Activated CD4-positive, alpha-beta memory T cell treated with anti-CD3 and anti-CD28 coated beads for 36 hours (primary cell): ENCODE measurements around the gene NACC1. TPM values are rescaled to one million over a fixed set of nuclear protein-coding genes. Genes with fewer than 3 reads are reported as not detected.
A peak's percentile ranks its signal among the peaks of the same experiment; 100 is the strongest.

Experiments
- CTCF ChIA-PET: fragments of 350-600 bp; sonication (Branson Sonifier 250); formaldehyde crosslinking; loops from one replicate; lab custom pipeline; 2021; ENCODE audit warnings: antibody characterized with exemption, inconsistent platforms; lab: Charles Lee
- POLR2A ChIA-PET: fragments of 350-600 bp; sonication (Branson Sonifier 250); formaldehyde crosslinking; loops from one replicate; lab custom pipeline; 2021; ENCODE audit warnings: antibody characterized with exemption; lab: Charles Lee
- DNase-seq: peaks from one replicate; pipeline ENCODE4 v3.0.0-alpha.2; 2020
- H3K27ac Mint-ChIP-seq: one replicate; pipeline ENCODE4 v1.8.0; 2021; ENCODE audit warnings: mixed read lengths
- H3K27me3 Mint-ChIP-seq: one replicate; pipeline ENCODE4 v1.8.0; 2021; ENCODE audit warnings: mixed read lengths
- H3K36me3 Mint-ChIP-seq: one replicate; pipeline ENCODE4 v1.8.0; 2021; ENCODE audit warnings: mixed read lengths
- H3K4me1 Mint-ChIP-seq: one replicate; pipeline ENCODE4 v1.8.0; 2021; ENCODE audit warnings: low read depth, mixed read lengths
- H3K4me3 Mint-ChIP-seq: one replicate; pipeline ENCODE4 v1.8.0; 2021; ENCODE audit warnings: mild to moderate bottlenecking, mixed read lengths
- H3K9me3 Mint-ChIP-seq: one replicate; pipeline ENCODE4 v1.8.0; 2021; ENCODE audit warnings: mixed read lengths
- intact Hi-C: fragments of 100-400 bp; cut with micrococcal nuclease; formaldehyde crosslinking; loops from one replicate; pipeline ENCODE4 v1.15.1; 2023
- total RNA-seq, 2 experiments: library from RNA; stranded (reverse); gene quantifications; one replicate each; pipeline ENCODE4 v1.2.3, GENCODE V29; 2021

Gene NACC1
- total RNA-seq, 2 experiments from 2014 or later = 89.8 to 90.9 TPM

GRCh38 chr19:13095934-13096927 is 21.8 kb upstream of the NACC1 start:
- H3K4me1 Mint-ChIP-seq = peaks cover 41% of the 10 kb centered on the region
- peaks cover 5% of the 10 kb centered on the region for H3K9me3 Mint-ChIP-seq
- no peak overlapping the region for H3K27ac Mint-ChIP-seq
- intact Hi-C loops = no loop called here
- ChIA-PET CTCF (interaction anchor here (1.0 to 8.1 kb wide), 7 partner anchors 9 to 129 kb away, joined by 4 to 182 read pairs (median 19); partner anchors contain the start of gene DAND5), POLR2A (interaction anchor here (1.2 kb wide), 1 partner anchor 119 kb away, joined by 3 read pairs; no protein-coding TSS in a partner anchor)
- peaks cover 4% of the 10 kb centered on the region for H3K36me3 Mint-ChIP-seq
- peaks cover 22% of the 10 kb centered on the region for H3K27me3 Mint-ChIP-seq
- H3K4me3 Mint-ChIP-seq = peak overlapping the region; percentile 3
- peak; percentile 38 for DNase-seq

- intact Hi-C loops = no loop called here
- peaks cover 22% of the 10 kb centered on the region for H3K27me3 Mint-ChIP-seq
Observed at GRCh38 chr19:13097033-13097462, 21.0 kb upstream of the NACC1 start.

DNA sequence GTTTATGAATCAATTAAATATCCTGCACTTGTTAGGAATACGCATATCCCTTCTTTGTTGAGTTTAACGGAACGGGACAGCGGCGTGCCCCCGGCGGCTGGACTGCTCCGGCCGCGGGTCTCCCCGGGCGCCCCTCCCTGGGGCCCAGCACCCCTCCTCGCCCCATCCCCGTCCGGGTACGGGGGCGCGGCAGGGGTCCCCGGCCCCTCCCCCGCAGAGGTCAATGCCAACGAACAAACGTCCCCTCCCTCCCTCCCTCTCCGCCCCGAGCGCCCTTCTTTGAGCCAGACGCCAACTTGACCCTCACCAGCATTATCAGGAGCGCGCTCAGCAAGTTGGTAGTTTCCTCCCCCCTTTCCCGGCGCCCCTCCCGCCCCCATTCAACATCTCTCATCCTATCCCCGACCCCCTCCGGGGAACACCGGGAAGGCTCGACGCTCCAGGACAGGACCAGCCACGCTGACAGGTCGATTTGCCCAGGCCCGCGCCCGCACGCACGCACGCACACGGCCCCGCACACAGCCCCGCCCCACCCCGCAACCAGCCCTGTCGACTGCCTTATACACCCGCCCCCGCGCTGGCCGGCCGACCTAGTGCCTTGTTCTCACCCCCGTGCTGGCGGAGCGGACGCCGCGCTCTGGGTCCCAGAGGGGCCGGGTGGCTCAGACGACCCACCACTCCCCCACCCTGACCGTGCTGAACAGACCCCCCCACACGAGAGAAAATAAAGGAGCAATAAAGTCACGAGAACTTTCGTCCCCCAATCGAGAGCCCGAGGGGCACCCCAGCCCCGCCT is 20.4 kb upstream of the NACC1 start:
- intact Hi-C loops = loop anchor here (2.0 kb wide), 1 partner anchor 85 kb away; no protein-coding TSS in a partner anchor
- Mint-ChIP-seq H3K4me1 (peaks cover 52% of the 10 kb centered on the region), H3K27me3 (peaks cover 22% of the 10 kb centered on the region), H3K4me3 (peak overlapping the region; percentile 35), H3K27ac (no peak overlapping the region), H3K36me3 (peaks cover 4% of the 10 kb centered on the region), H3K9me3 (peaks cover 5% of the 10 kb centered on the region)
- DNase-seq = peak; percentile 32
- ChIA-PET CTCF (interaction anchor here (8.1 kb wide), 1 partner anchor 119 kb away, joined by 182 read pairs; no protein-coding TSS in a partner anchor), POLR2A (no interaction called here)

More at GRCh38 chr19:13097033-13097462, 21.0 kb upstream of the NACC1 start:
- POLR2A ChIA-PET = no interaction called here
- CTCF ChIA-PET = interaction anchor here (1.4 to 8.1 kb wide), 2 partner anchors 8 to 119 kb away, joined by 10 to 182 read pairs; no protein-coding TSS in a partner anchor
- peaks cover 5% of the 10 kb centered on the region for H3K9me3 Mint-ChIP-seq
- H3K27ac Mint-ChIP-seq = no peak overlapping the region
- peaks cover 48% of the 10 kb centered on the region for H3K4me1 Mint-ChIP-seq
- peaks cover 4% of the 10 kb centered on the region for H3K36me3 Mint-ChIP-seq
- no peak for DNase-seq
- H3K4me3 Mint-ChIP-seq = peak overlapping the region; percentile 25

DNA sequence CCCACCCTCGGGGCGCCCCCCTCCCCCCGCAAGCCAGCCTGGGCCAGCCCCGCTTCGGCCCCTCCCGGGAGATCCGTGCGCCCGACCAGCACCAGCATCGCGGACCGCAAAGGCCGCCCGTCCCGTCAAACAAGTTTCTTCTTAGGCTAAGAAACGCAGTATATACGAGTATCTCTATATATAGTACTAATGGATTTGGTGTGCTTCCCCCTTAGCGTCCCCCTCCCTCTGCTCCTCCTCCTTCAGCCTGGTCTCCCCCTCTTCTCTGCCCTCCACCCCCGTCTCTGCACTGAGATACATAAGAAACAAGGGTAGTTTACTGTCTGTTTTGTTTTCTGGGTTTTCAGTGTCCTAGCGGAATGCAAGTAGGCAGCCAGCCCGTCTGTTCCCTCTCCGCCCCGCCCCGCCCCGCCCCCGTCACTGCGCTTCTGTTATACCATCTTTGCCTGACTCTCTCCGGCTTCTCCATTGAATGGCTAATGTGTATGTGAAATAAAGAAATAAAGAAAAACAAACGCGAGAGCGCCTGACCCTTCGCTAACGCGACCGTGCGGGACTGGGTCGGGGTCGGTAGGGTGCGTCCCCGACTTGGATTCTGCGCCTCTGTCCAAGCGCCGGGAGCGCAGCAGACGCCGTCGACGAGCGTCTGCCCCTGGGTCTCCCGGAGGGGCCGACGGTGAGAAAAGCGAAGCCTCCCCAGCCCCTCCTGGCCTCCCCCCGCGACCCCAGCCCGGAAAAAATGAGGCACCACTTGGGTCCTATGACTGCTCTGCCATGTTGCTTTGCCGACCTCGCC is 19.6 kb upstream of the NACC1 start:
- Mint-ChIP-seq H3K36me3 (peaks cover 4% of the 10 kb centered on the region), H3K4me3 (peak overlapping the region; percentile 64), H3K9me3 (peaks cover 5% of the 10 kb centered on the region), H3K27ac (no peak overlapping the region), H3K4me1 (peaks cover 56% of the 10 kb centered on the region), H3K27me3 (peaks cover 22% of the 10 kb centered on the region)
- intact Hi-C loops = loop anchor here (2.0 kb wide), 1 partner anchor 86 kb away; no protein-coding TSS in a partner anchor
- ChIA-PET POLR2A (interaction anchor here (0.8 kb wide), 1 partner anchor 52 kb away, joined by 3 read pairs; no protein-coding TSS in a partner anchor), CTCF (interaction anchor here (1.5 kb wide), 1 partner anchor 133 kb away, joined by 12 read pairs; no protein-coding TSS in a partner anchor)
- peak; percentile 41 for DNase-seq

GRCh38 chr19:13099073-13099999 is 18.7 kb upstream of the NACC1 start:
- Mint-ChIP-seq H3K36me3 (peaks cover 4% of the 10 kb centered on the region), H3K9me3 (peaks cover 5% of the 10 kb centered on the region), H3K27me3 (peaks cover 22% of the 10 kb centered on the region), H3K4me1 (peaks cover 58% of the 10 kb centered on the region), H3K27ac (peak overlapping the region; percentile 90), H3K4me3 (peak overlapping the region; percentile 64)
- peak; percentile 88 for DNase-seq
- ChIA-PET CTCF (interaction anchor here (1.4 to 1.5 kb wide), 3 partner anchors 51 to 134 kb away, joined by 4 to 12 read pairs (median 5); partner anchors contain the start of genes IER2 and STX10), POLR2A (interaction anchor here (0.8 to 2.4 kb wide), 8 partner anchors 16 to 86 kb away, joined by 3 to 9 read pairs (median 4); partner anchors contain the start of gene TRMT1)
- intact Hi-C loops = loop anchor here (2.0 kb wide), 1 partner anchor 87 kb away; no protein-coding TSS in a partner anchor

DNA sequence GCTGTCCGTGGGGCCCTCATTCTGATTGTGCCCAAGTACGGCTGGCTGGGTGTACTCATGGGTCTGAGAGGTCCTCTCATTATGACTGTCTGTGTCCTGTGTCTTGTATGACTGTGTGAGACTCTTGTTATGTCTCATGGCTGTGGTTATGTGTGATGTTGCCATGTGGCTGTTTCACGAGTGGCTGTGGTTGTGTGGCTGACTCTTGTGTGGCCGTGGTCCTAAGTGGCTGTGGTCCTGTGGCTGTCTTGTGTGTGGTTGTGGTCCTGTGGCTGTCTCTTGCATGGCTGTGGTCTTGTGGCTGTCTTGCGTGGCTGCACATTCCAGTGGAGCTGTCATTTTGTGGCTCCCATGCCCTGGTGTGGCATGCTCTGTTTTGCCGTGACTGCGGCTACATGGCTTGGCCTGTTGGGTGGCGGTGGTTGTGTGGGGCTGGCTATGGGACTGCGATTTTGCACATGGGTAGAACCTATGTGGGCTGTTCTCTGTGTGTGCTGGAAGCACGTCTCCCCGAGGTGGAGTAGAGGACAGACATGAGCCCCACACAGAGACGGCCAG is 18.0 kb upstream of the NACC1 start:
- peak overlapping the region; percentile 62 for H3K4me3 Mint-ChIP-seq

DNA sequence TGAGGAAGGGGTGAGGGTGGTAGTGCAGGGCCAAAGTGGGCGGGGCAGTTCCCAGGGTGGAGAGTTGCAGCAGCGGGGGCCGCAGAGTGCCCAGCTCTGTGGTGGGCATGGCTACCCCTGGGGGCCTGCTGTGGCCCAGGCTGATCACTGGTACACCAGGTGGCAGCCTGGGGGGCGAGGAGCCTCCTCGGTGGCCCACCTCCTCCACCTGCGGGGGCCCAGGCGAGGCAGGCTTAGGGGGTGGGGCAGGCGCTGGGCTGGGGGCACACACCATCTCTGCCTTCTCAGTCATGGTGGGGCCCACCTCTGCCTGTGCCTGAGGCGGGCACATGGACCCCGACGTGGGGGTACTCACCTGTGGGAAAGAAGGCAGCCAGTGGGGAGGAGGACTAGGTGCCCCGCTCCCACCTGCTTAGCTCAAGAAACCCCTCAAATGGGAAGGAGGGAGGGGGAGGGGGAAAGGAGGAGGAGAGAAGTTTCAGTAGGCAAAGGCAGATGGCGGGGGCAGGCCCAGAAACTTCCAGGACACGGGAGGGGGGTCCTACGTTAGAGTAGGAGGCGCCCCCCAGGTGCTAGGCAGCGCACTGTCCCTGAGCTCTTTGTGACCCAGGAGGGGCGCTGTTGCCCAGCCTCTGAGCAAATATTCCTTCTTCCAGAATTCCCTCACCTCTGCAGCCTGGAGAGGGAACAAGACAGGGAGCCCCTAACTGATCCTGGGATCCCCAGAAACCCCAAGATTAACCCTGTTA is 17.0 kb upstream of the NACC1 start:
- intact Hi-C loops = loop anchor here (1.0 kb wide), 2 partner anchors 15 to 51 kb away; partner anchors contain the start of gene TRMT1
- peaks cover 49% of the 10 kb centered on the region for H3K4me1 Mint-ChIP-seq
- DNase-seq = no peak
- H3K9me3 Mint-ChIP-seq = peaks cover 5% of the 10 kb centered on the region
- peak overlapping the region; percentile 34 for H3K4me3 Mint-ChIP-seq
- H3K27ac Mint-ChIP-seq = peak overlapping the region; percentile 4
- H3K27me3 Mint-ChIP-seq = peaks cover 14% of the 10 kb centered on the region
- H3K36me3 Mint-ChIP-seq = peaks cover 6% of the 10 kb centered on the region
- ChIA-PET CTCF (interaction anchor here (1.0 to 1.3 kb wide), 3 partner anchors 31 to 123 kb away, joined by 3 to 5 read pairs (median 5); no protein-coding TSS in a partner anchor), POLR2A (interaction anchor here (2.4 kb wide), 1 partner anchor 51 kb away, joined by 8 read pairs; no protein-coding TSS in a partner anchor)

More for the DNA sequence above, 18.0 kb upstream of the NACC1 start:
- intact Hi-C loops = loop anchor here (1.0 kb wide), 2 partner anchors 16 to 52 kb away; partner anchors contain the start of gene TRMT1
- ChIA-PET CTCF (interaction anchor here (1.4 to 1.5 kb wide), 3 partner anchors 50 to 135 kb away, joined by 4 to 12 read pairs (median 5); partner anchors contain the start of genes IER2 and STX10), POLR2A (interaction anchor here (1.0 to 2.4 kb wide), 7 partner anchors 15 to 87 kb away, joined by 3 to 9 read pairs (median 4); partner anchors contain the start of gene TRMT1)
- H3K27ac Mint-ChIP-seq = peak overlapping the region; percentile 90
- peaks cover 6% of the 10 kb centered on the region for H3K36me3 Mint-ChIP-seq
- DNase-seq = peak; percentile 86
- peaks cover 5% of the 10 kb centered on the region for H3K9me3 Mint-ChIP-seq
- H3K4me1 Mint-ChIP-seq = peaks cover 54% of the 10 kb centered on the region
- peaks cover 17% of the 10 kb centered on the region for H3K27me3 Mint-ChIP-seq

- ChIA-PET CTCF (interaction anchor here (1.0 to 1.3 kb wide), 3 partner anchors 31 to 124 kb away, joined by 3 to 5 read pairs (median 5); no protein-coding TSS in a partner anchor), POLR2A (interaction anchor here (2.4 kb wide), 1 partner anchor 50 kb away, joined by 8 read pairs; no protein-coding TSS in a partner anchor)
- Mint-ChIP-seq H3K36me3 (peaks cover 6% of the 10 kb centered on the region), H3K27me3 (peaks cover 10% of the 10 kb centered on the region), H3K9me3 (peaks cover 5% of the 10 kb centered on the region), H3K4me3 (peak overlapping the region; percentile 69), H3K27ac (peak overlapping the region; percentile 42), H3K4me1 (peaks cover 46% of the 10 kb centered on the region)
- intact Hi-C loops = no loop called here
- DNase-seq = no peak
Observed at GRCh38 chr19:13101590-13102415, 16.3 kb upstream of the NACC1 start.
